HG03439 (cell line): Measurements from ENCODE around the gene DNAH17.

ENCODE experiments used
- ATAC-seq: cut with Tn5 transposase; IDR thresholded peaks from one replicate; pipeline ENCODE4 v1.9.1; 2021; ENCODE audit warnings: mild to moderate bottlenecking, moderate library complexity; ENCODE audit not compliant: unreplicated experiment

DNAH17 gene

DNA sequence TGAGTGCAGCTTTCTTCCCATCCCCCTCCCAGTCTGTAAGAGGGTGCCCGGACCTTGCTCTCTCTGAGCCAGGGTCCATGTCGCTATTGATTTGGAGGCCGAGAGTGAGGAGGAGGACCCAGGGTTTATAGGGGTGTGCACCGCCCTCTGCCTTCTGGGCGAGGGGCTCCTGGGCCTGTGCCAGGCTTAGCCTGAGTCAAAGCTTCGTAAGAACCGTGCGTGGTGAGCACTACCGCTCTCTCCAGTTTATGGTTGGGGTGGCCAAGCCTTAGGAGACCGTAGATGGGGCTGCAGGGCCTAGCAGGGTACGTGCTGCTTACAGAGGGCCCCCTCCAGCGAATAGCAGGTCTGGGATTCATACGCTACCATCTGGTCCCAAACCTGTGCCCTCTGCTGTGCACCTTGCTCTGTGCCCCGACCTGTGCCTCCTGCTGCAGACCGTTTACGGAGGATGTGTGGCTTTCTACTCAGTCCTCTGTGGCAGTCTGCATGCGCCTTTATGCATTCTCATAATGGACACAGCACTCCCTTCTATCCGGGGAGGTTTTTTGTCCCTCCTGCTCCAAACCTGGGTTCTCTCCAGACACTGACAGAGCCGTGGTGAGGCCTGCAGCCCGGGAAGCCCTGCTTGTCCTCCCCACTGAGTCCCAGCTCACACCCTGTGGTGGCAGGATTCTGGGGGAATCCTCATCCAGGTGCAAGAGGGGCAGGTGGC, 144.0 kb downstream of the DNAH17 start:
- ATAC-seq = no peak

DNA sequence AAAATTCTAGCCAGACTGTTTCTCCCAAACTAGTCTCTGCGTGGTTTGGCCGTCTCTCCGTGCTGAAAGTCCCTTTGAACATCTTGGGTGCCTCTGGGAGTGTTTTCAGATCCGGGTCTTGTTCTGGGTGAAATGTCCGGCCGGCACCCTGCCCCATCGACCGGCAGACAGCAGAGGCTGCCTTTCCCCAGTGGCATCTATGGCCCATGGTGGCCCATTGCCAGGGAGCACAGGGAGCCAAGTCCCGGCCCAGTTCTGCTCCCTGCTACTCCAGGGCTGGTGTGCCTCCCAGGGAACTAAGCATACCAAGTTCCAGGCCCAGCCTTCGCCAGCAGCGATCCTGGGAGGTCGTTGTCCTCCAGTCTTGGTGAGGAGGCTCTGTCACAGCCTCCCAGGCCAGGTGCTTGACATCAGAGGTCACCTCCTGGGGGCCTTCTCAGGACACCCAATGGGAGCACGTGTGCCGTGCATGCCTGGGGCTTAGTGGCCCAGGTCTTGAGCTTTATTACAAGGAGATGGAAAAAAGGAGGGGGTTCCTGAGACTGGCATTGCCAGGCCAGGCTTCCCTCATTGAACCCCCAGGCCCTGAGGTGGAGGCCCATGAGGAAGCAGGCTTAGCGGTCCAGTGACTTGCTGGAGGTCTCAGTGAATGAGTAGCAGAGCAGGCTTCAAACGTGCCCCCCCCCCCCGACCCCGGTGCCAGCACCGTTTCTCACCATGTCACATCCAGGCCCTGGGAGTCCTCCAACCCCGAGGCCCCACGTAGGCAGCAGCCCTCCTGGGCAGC, 144.8 kb downstream of the DNAH17 start:
- no peak for ATAC-seq

DNA sequence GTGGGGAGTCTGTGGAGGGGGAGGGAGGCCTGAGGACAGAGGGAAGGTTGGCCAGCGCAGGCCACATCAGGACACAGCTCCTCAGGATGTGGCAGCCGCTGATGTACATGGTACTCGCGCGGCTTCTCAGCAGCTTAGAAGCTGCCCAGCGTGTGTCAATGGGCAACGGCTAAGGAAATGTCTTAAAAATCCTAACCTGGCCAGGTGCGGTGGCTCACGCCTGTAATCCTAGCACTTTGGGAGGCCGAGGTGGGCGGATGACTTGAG, 145.6 kb downstream of the DNAH17 start:
- ATAC-seq = no peak

DNA sequence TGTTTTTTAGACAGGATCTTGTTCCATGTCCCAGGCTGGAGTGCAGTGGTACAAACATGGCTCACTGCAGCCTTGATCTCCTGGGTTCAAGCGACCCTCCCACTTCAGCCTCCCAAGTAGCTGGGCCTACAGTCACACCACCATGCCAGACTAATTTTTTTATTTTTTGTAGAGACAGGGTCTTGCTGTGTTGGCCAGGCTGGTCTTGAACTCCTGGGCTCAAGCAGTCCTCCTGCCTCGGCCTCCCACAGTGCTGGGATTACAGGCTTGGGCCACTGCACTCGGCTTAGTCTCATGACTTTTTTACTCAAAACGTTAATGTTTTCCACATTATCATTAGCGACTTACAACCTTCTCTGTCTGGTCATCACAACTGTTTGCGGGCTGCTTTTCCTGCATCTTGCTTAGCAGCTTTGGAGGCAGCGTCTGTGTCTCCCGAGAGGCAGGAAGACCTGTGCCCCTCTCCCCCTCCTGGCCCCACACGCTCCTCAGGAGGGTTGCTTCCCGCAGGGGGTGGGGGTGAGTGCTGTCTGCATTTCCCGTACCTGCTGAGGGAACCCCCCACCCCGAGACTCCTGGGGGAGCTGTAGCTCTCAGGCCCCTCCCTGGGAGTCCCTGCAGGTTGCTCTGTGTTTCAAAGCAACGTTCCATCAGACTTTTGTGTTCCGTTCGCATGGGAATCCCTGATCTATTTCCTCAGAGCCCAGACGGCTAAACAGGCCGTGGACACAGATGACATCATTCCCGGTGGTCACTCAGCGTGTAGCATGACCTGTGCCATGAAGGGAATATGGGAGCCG, 146.1 kb downstream of the DNAH17 start:
- ATAC-seq = no peak

- ATAC-seq = no peak
These were observed 147.6 kb downstream of the DNAH17 start for GRCh38 chr17:78429618-78429995.

DNA sequence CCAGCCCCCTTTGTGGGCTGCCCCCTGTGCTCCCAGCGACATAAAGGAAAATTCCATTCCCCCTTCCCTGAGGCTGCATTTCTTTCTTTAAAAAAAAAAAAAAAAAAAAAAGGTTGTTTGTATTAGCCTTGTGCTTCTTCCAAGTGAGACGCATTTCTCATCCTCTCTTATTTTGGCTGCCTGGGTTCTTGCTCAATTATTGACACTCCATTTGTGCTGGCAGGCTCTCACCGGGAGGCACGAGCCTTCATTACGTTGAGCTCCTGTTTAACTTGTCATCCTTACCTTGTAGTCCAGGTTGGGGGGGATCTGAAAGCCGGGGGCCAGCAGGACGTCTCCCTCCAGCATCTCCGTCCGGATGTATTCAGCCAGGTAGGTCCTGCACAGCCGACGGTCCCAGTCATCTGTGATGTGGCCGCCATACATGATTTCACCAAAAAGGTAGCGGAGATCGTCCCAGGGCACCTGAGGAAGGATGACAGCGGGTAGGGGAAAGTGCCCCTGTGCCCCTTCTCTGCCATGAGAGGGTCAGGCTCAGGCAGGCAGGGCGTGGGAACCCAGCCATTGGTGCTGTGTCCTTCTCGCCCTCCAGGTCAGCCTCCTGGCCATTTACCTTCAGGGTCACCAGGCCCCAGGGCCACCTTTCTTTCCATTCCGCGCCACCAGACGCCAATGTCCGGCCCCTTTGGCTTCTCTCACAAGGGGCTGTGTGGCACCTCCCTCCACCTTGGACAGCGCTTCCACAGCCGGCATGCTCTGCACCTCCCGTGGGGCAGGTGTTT, 148.2 kb downstream of the DNAH17 start:
- no peak for ATAC-seq

- no peak for ATAC-seq
These were observed 149.1 kb downstream of the DNAH17 start for GRCh38 chr17:78428025-78428575.

- ATAC-seq = no peak
These were observed 150.1 kb downstream of the DNAH17 start for GRCh38 chr17:78427140-78427539.

DNA sequence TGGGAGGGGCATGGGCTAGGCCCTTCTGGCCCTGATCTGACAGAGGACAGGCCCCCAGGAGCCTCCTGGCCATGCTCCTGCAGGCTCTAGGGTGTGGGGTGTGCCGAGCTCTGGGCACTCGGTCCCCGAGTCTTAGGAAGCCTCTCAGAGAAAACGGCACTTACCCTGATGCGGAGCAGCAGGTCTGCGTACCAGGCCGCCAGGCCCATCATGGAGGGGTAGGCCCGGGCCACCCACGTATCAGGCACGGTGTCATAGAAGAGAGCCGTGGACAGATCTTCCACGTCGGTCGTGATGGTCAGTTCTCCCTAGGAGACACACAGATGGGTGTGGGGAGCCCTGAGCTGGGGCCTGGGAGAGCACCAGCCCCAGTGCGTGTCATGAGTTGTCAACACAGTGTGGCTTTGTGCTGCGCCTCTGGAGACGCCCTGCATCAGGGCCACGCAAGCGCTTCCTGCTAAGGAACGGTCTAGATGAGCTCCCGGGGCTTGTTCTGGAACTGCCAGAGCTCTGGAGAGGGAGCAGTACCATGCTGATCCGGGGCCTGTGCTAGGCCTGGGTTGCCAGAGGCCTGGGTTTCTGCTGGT, 150.8 kb downstream of the DNAH17 start:
- ATAC-seq = no peak

DNA sequence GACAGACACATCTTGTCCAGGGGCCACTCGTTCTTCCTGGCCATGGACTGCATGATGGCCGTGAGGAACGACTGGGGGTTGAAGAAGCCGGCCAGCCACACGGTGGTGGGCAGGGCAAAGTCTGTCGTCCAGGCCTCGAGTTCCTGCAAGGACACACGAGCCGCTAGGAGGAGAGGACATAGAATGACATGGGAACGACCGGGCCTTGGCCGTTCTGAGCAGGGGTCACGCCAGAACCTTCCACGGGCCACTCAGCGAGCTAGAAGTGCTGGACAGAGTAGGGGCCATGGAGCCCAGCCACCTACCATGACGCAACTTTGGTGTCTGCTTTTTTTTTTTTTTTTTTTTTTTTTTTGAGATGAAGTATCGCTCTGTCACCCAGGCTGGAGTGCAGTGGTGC, 151.8 kb downstream of the DNAH17 start:
- ATAC-seq = no peak

- no peak for ATAC-seq
These were observed 153.1 kb downstream of the DNAH17 start for GRCh38 chr17:78423961-78424675.

DNA sequence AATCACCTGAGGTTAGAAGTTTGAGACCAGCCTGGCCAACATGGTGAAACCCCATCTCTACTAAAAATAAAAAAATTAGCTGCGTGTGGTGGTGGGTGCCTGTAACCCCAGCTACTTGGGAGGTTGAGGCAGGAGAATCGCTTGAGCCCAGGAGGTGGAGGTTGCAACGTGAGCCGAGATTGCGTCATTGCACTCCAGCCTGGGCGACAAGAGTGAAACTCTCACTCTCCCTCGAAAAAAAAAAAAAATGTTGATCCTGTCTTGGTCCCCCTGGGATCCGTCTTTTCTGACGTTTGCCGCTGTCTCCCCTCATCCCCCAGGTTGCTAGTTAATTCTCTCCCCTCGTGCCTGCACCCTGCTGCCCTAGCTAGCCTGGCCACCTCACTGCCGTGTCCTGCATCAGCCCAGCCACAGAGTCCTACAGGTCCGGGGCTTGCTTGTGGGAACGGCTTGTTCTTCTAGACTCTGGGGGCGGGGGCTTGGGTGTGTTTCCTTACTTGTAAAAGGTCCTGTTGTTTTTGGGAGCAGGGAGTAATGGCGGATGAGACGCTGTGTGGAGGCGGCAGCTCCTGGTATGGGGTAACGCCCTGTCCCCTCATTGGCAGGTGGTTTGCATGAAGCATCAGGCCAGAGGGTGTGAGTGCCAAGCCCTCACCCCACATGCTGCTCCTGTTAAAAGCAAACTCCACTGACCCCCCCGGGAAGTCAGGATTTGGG, 154.2 kb downstream of the DNAH17 start:
- ATAC-seq = no peak

DNA sequence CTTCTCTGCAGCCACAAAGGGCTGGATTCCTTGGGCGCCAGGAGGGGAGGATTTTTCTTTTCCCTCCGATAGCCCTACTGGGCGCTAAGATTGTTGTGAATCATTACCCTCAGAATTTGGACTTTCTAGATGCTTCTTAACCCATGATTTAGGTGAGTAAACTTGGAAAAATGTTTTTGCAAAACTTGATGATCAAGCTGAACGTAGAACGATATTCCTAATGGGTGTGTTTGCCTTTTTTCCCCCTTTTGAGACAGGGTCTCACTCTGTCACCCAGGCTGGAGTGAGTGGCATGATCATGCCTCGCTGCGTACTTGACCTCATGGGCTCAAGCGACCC, 155.0 kb downstream of the DNAH17 start:
- no peak for ATAC-seq

- no peak for ATAC-seq
These were observed 155.5 kb downstream of the DNAH17 start for GRCh38 chr17:78421534-78422266.

DNA sequence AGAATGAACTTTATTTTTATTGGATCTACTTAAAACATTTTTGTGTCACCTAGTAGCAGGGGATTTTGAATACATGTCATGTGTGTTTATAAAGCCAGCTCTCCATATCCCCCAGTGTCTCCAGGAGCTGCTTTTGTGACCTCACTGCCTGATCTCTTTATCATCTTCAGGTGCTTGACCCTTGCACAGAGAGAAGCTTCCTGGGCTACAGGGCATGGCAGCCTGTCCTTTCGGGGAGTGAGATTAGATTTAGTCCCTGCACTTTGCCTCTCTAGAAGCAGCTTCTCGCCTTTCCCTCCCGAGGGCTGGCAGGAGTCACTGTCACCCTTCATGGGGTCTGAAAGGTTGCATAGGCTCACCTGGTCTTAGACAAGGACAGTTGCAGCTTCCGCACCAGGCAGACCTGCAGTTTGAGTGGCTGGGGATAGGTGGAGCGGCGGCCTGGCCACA, 156.1 kb downstream of the DNAH17 start:
- ATAC-seq = no peak

DNA sequence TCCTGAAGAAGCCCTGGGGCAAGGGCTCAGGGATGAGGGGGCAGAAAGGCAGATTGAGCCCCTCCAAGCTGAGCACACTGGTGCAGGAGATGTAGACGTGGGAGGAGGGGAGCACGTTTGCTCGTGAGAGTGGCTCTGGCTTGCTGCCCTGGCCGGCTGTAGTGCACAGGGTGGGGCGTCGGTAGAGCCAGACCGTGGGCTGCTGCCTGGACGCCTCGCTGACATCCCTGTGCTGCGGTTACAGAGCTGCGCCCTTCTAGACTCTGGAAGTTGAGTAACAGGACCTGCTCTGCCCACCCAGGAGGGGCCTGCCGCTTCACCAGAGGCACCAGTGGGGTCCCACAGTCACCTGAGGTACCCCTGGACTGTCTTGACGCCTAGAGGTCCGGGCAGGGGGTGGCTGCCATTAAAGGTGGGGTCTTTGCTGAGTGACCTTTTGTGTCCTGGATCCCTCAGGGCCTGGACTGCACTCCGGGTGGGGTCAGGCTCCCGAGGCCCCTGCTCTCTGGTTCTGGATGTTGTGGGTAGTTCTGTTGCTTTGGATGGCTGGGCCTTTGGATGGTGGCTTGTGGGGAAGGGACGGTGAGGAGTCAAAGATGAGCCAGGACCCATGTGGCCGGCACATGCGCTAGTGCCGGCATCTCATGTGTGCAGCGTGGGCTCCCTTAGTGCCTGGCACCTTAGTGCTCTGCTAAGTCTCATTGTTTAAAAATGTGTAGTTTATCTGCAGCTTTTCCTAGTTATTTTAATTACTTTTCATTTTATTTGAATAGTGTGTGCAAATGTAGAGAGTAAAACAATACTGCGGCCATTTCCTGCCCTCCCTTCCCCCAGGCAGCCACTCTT, 157.0 kb downstream of the DNAH17 start:
- ATAC-seq = no peak

- no peak for ATAC-seq
These were observed 158.7 kb downstream of the DNAH17 start for GRCh38 chr17:78418326-78419026.
